Muscle layer of duodenum (tissue), 2 donors: Measurements from ENCODE around the gene CDA.

Source experiments
- H3K27ac ChIP-seq: one replicate; pipeline ENCODE4 v1.7.0; 2013; ENCODE audit warnings: mild to moderate bottlenecking, low read length
- H3K27me3 ChIP-seq: one replicate; pipeline ENCODE4 v1.7.0; 2013; ENCODE audit warnings: low read depth, mild to moderate bottlenecking, control low read depth, low read length
- H3K36me3 ChIP-seq, 2 donors: one replicate each; pipeline ENCODE4 v1.7.0; 2013; ENCODE audit warnings: low read length in 2 of 2, control low read depth in 1 of 2, mild to moderate bottlenecking in 1 of 2; ENCODE audit not compliant: insufficient read depth in 2 of 2, control insufficient read depth in 1 of 2
- H3K4me1 ChIP-seq, 2 donors: one replicate each; pipeline ENCODE4 v1.7.0; 2013; ENCODE audit warnings: low read length in 2 of 2, mild to moderate bottlenecking in 2 of 2, control low read depth in 1 of 2, moderate library complexity in 1 of 2; ENCODE audit not compliant: insufficient read depth in 2 of 2, control insufficient read depth in 1 of 2
- H3K4me3 ChIP-seq, 2 donors: one replicate each; pipeline ENCODE4 v1.7.0; 2013; ENCODE audit warnings: low read length in 2 of 2, low read depth in 1 of 2, mild to moderate bottlenecking in 1 of 2
- H3K9me3 ChIP-seq, 2 donors: one replicate each; pipeline ENCODE4 v1.7.0; 2013; ENCODE audit warnings: low read length in 2 of 2, control low read depth in 1 of 2, mild to moderate bottlenecking in 1 of 2; ENCODE audit not compliant: control insufficient read depth in 1 of 2
- donor health status: healthy.

Gene CDA

GRCh38 chr1:20658166-20658915, 69.4 kb downstream of the CDA start:
- H3K27me3 ChIP-seq = no peaks in the 10 kb centered on the region
- H3K27ac ChIP-seq = no peak overlapping the region
- peaks cover 0 to 21% of the 10 kb centered on the region in 2 donors for H3K4me1 ChIP-seq
- peaks cover 39 to 45% of the 10 kb centered on the region in 2 donors for H3K36me3 ChIP-seq
- no peaks in the 10 kb centered on the region for H3K9me3 ChIP-seq
- no peak overlapping the region for H3K4me3 ChIP-seq

- peaks cover 0 to 21% of the 10 kb centered on the region in 2 donors for H3K4me1 ChIP-seq
- peak overlapping the region; percentile 87 to 88 for H3K4me3 ChIP-seq
- H3K27me3 ChIP-seq = no peaks in the 10 kb centered on the region
- H3K27ac ChIP-seq = peak overlapping the region; percentile 45
- peaks cover 23 to 29% of the 10 kb centered on the region in 2 donors for H3K36me3 ChIP-seq
- H3K9me3 ChIP-seq = no peaks in the 10 kb centered on the region
These were observed 71.5 kb downstream of the CDA start for GRCh38 chr1:20660363-20660762.

GRCh38 chr1:20660847-20661206, 71.9 kb downstream of the CDA start:
- Histone ChIP-seq H3K36me3 (peaks cover 18 to 24% of the 10 kb centered on the region in 2 donors), H3K9me3 (no peaks in the 10 kb centered on the region), H3K27ac (peak overlapping the region; percentile 45), H3K4me3 (peak overlapping the region; percentile 87 to 88), H3K4me1 (peaks cover 0 to 21% of the 10 kb centered on the region in 2 donors), H3K27me3 (no peaks in the 10 kb centered on the region)

GRCh38 chr1:20661207-20662109, 72.6 kb downstream of the CDA start, which contains the start of gene DDOST:
TSS of gene DDOST (minus strand) at chr1:20661369. CDS start at chr1:20661350, 19 bp downstream.
- H3K4me3 ChIP-seq = peak within 1 kb of the TSS; percentile 87 to 88
- peaks cover 12 to 18% of the 10 kb centered on the region in 2 donors for H3K36me3 ChIP-seq
- H3K4me1 ChIP-seq = peaks cover 0 to 21% of the 10 kb centered on the region in 2 donors
- peak within 1 kb of the TSS; percentile 80 for H3K27ac ChIP-seq
- H3K9me3 ChIP-seq = no peaks in the 10 kb centered on the region
- H3K27me3 ChIP-seq = no peaks in the 10 kb centered on the region

- H3K27ac ChIP-seq = peak overlapping the region; percentile 80
- H3K4me1 ChIP-seq = peaks cover 0 to 21% of the 10 kb centered on the region in 2 donors
These were observed 73.2 kb downstream of the CDA start for GRCh38 chr1:20662110-20662475.

GRCh38 chr1:20663365-20663764, 74.5 kb downstream of the CDA start:
- Histone ChIP-seq H3K4me3 (no peak overlapping the region), H3K4me1 (peaks cover 0 to 21% of the 10 kb centered on the region in 2 donors), H3K36me3 (no peaks in the 10 kb centered on the region), H3K27ac (no peak overlapping the region), H3K9me3 (no peaks in the 10 kb centered on the region), H3K27me3 (no peaks in the 10 kb centered on the region)

More at GRCh38 chr1:20662110-20662475, 73.2 kb downstream of the CDA start:
- peaks cover 11% of the 10 kb centered on the region in 2 donors for H3K36me3 ChIP-seq
- no peaks in the 10 kb centered on the region for H3K27me3 ChIP-seq
- H3K9me3 ChIP-seq = no peaks in the 10 kb centered on the region
- H3K4me3 ChIP-seq = peak overlapping the region; percentile 87 to 88

GRCh38 chr1:20663969-20664715, 75.2 kb downstream of the CDA start:
- H3K9me3 ChIP-seq = no peaks in the 10 kb centered on the region
- no peak overlapping the region for H3K4me3 ChIP-seq
- H3K27ac ChIP-seq = no peak overlapping the region
- H3K36me3 ChIP-seq = no peaks in the 10 kb centered on the region
- H3K4me1 ChIP-seq = peaks cover 0 to 21% of the 10 kb centered on the region in 2 donors
- no peaks in the 10 kb centered on the region for H3K27me3 ChIP-seq

GRCh38 chr1:20665726-20666125, 76.8 kb downstream of the CDA start:
- Histone ChIP-seq H3K36me3 (no peaks in the 10 kb centered on the region), H3K4me3 (no peak overlapping the region), H3K4me1 (peaks cover 0 to 8% of the 10 kb centered on the region in 2 donors), H3K27me3 (no peaks in the 10 kb centered on the region), H3K9me3 (no peaks in the 10 kb centered on the region), H3K27ac (no peak overlapping the region)

- H3K9me3 ChIP-seq = no peaks in the 10 kb centered on the region
- H3K4me3 ChIP-seq = no peak overlapping the region
- H3K27me3 ChIP-seq = no peaks in the 10 kb centered on the region
- no peak overlapping the region for H3K27ac ChIP-seq
- no peaks in the 10 kb centered on the region for H3K36me3 ChIP-seq
- peaks cover 0 to 7% of the 10 kb centered on the region in 2 donors for H3K4me1 ChIP-seq
These were observed 77.2 kb downstream of the CDA start for GRCh38 chr1:20666146-20666545.

GRCh38 chr1:20666804-20667203, 77.9 kb downstream of the CDA start:
- no peak overlapping the region for H3K27ac ChIP-seq
- no peaks in the 10 kb centered on the region for H3K36me3 ChIP-seq
- H3K4me3 ChIP-seq = no peak overlapping the region
- no peaks in the 10 kb centered on the region for H3K27me3 ChIP-seq
- H3K4me1 ChIP-seq = peaks cover 0 to 6% of the 10 kb centered on the region in 2 donors
- no peaks in the 10 kb centered on the region for H3K9me3 ChIP-seq
